Measurements from ENCODE around the gene GAL. TPM values are rescaled to one million over a fixed set of nuclear protein-coding genes. Genes with fewer than 3 reads are reported as not detected.

The GAL gene
- total and polyA plus RNA-seq, 2 of the 8 experiments (the other 6 are each of a cell fraction or from before 2014, with no cell fraction given), result 81.8 to 233 TPM

GRCh38 chr11:68659158-68659921, 25.0 kb upstream of the GAL start:
- Histone ChIP-seq H3K4me2 (ENCODE audit: insufficient read depth in 1 of 2, low read depth in 2 of 2, low read length in 2 of 2) (no peak overlapping the region), H3K4me1 (replicated peaks in 1 of 4; ENCODE audit: control insufficient read depth in 3 of 4, insufficient read depth in 4 of 4, low read length in 3 of 4) (no peaks in the 10 kb centered on the region), H3K14ac (ENCODE audit: insufficient read length) (no peak overlapping the region), H3K36me3 (ENCODE audit: control insufficient read depth in 2 of 4, insufficient read depth in 4 of 4, low read length in 3 of 4) (no peaks in the 10 kb centered on the region), H3K18ac (ENCODE audit: extremely low read depth, low read length) (no peak overlapping the region), H2AK5ac (ENCODE audit: low read depth, low read length) (no peak overlapping the region), H2BK12ac (ENCODE audit: low read depth, low read length) (no peak overlapping the region), H3K79me1 (ENCODE audit: low read depth, low read length) (no peaks in the 10 kb centered on the region), H2AFZ (ENCODE audit: low read length) (no peak overlapping the region), H3K79me2 (ENCODE audit: control insufficient read depth in 1 of 2, insufficient read depth in 2 of 2, low read length in 2 of 2) (no peaks in the 10 kb centered on the region), H3K4me3 (ENCODE audit: extremely low read depth in 1 of 4, insufficient read depth in 2 of 4, low read depth in 3 of 4, low read length in 4 of 4) (no peak overlapping the region), H2BK15ac (ENCODE audit: low read length) (no peak overlapping the region), H3K56ac (replicated peaks; ENCODE audit: insufficient read length, low read depth, low read length) (no peak overlapping the region), H3K23ac (ENCODE audit: insufficient read length) (no peak overlapping the region), H3K9me3 (ENCODE audit: insufficient read depth in 2 of 2, low read depth in 1 of 2, low read length in 1 of 2) (peaks cover 0 to 6% of the 10 kb centered on the region in 2 experiments; a peak in 1 of 4 replicates), H3K23me2 (ENCODE audit: low read depth, low read length) (no peaks in the 10 kb centered on the region), H2BK5ac (ENCODE audit: low read depth, low read length) (no peak overlapping the region), H3K4ac (replicated peaks; ENCODE audit: insufficient read length, low read depth, low read length) (no peak overlapping the region), H4K5ac (ENCODE audit: insufficient read length, low read depth, low read length) (no peak overlapping the region), H3K9ac (replicated peaks in 1 of 4; ENCODE audit: extremely low read depth in 1 of 4, low read depth in 3 of 4, low read length in 3 of 4) (no peak overlapping the region), H2BK120ac (replicated peaks; ENCODE audit: low read depth, low read length) (no peak overlapping the region), H3K27me3 (replicated peaks in 1 of 4; ENCODE audit: control insufficient read depth in 3 of 4, extremely low read depth in 1 of 4, insufficient read depth in 3 of 4, low read length in 3 of 4) (no peaks in the 10 kb centered on the region), H2BK20ac (ENCODE audit: low read length) (no peak overlapping the region), H3K27ac (ENCODE audit: low read depth, low read length) (no peak overlapping the region), H4K91ac (replicated peaks; ENCODE audit: insufficient read length, low read length) (no peak overlapping the region), H4K8ac (ENCODE audit: extremely low read depth, insufficient read depth, low read length) (0 out of 2 replicates have a peak overlapping the region, but pooled peaks have one; percentile 29), H4K20me1 (replicated peaks in 1 of 2; ENCODE audit: control insufficient read depth in 1 of 2, insufficient read depth in 2 of 2, low read length in 2 of 2) (no peaks in the 10 kb centered on the region)
- WGBS, 2 experiments (ENCODE audit: extremely low coverage in 1 of 2, insufficient coverage in 1 of 2, insufficient read length in 1 of 2, insufficient replicate concordance in 2 of 2, low coverage in 1 of 2, low lambda C conversion rate in 2 of 2, missing lambda C conversion rate in 1 of 2), result 88% methylated on average over 21 of the region's 22 CpGs; no CpG with 5 or more reads in 1 of the 2 experiments
- ChIA-PET CTCF (ENCODE audit: partially characterized antibody) (interaction anchor here (0.7 to 2.3 kb wide), 4 partner anchors 11 to 31 kb away, joined by 3 to 5 read pairs (median 4); no protein-coding TSS in a partner anchor), POLR2A (ENCODE audit: partially characterized antibody) (interaction anchor here (1.0 to 1.1 kb wide), 2 partner anchors 10 to 11 kb away, joined by 3 read pairs; no protein-coding TSS in a partner anchor)
- FAIRE-seq (no peak), DNase-seq (ENCODE audit: low read depth in 1 of 2, low spot score in 2 of 2) (no peak)
- TF ChIP-seq GABPA (IDR thresholded peaks at IDR 0.05; ENCODE audit: borderline replicate concordance, insufficient read depth, low read length) (no peak), TAF1 (IDR thresholded peaks at IDR 0.05; ENCODE audit: low read depth, low read length) (no peak), CBX8 (IDR thresholded peaks at IDR 0.05; ENCODE audit: borderline replicate concordance, low read depth, low read length) (no peak)
